ENCODE measurements around the gene GJA3. TPM values are rescaled to one million over a fixed set of nuclear protein-coding genes. Genes with fewer than 3 reads are reported as not detected.

Gene GJA3
- total and polyA plus RNA-seq, 2 donors (not counting 1 experiment from before 2014, with no cell fraction given) = 0.28 to 0.59 TPM

GRCh38 chr13:20159646-20160305, 1.1 kb downstream of the GJA3 start:
- Mint-ChIP-seq H3K9me3 (ENCODE audit: insufficient read depth) (no peaks in the 10 kb centered on the region), H3K27me3 (peaks cover 8% of the 10 kb centered on the region), H3K4me1 (peaks cover 24% of the 10 kb centered on the region), H3K4me3 (peak overlapping the region; percentile 89), H3K27ac (no peak overlapping the region)
- H3K4me3 ChIP-seq (ENCODE audit: control extremely low read depth in 1 of 5, extremely low read depth in 1 of 5, insufficient read depth in 1 of 5, low read depth in 2 of 5, low read length in 4 of 5) = peak overlapping the region in 2 of 5 experiments; percentile 56 to 63
- peaks cover 0 to 3% (median 0%) of the 10 kb centered on the region in 4 experiments for H3K27me3 ChIP-seq (replicated peaks in 1 of 4; ENCODE audit: control extremely low read depth in 1 of 4, control insufficient read depth in 3 of 4, insufficient read depth in 4 of 4, low read length in 3 of 4)
- no peaks in the 10 kb centered on the region for H4K20me1 ChIP-seq (ENCODE audit: control insufficient read depth, insufficient read depth, low read length, poor library complexity, severe bottlenecking)
- peak overlapping the region; percentile 84 for H2AFZ ChIP-seq (ENCODE audit: insufficient read depth, low read depth, low read length, poor library complexity, severe bottlenecking)
- H3K79me2 ChIP-seq (ENCODE audit: control insufficient read depth, insufficient read depth, low read length) = no peaks in the 10 kb centered on the region
- H3K4me2 ChIP-seq (replicated peaks; ENCODE audit: low read depth, low read length, poor library complexity, severe bottlenecking) = peak overlapping the region; percentile 86
- ATAC-seq (ENCODE audit: low read depth) (no peak), DNase-seq (peak; percentile 30)
- WGBS (ENCODE audit: insufficient coverage) = 32% methylated on average over 14 of the region's 18 CpGs
- no peak overlapping the region for H3K27ac ChIP-seq (ENCODE audit: low read length in 2 of 2)
- no peak overlapping the region for H3K9ac ChIP-seq (ENCODE audit: low read length)
- CTCF ChIA-PET = interaction anchor here (0.8 to 2.4 kb wide), 8 partner anchors 16 to 232 kb away, joined by 3 to 8 read pairs (median 4); no protein-coding TSS in a partner anchor
- intact Hi-C loops (cut with micrococcal nuclease) = loop anchor here (5.0 kb wide), 2 partner anchors 297 to 377 kb away; partner anchors contain the start of genes PSPC1 and ZMYM5
- peaks cover 0 to 4% (median 4%) of the 10 kb centered on the region in 3 donors for H3K9me3 ChIP-seq (ENCODE audit: control extremely low read depth in 1 of 3, control insufficient read depth in 2 of 3, insufficient read depth in 1 of 3, low read length in 2 of 3)
- no peaks in the 10 kb centered on the region for H3K36me3 ChIP-seq (replicated peaks in 1 of 2; ENCODE audit: control extremely low read depth in 1 of 2, control insufficient read depth in 1 of 2, extremely low read depth in 1 of 2, insufficient read depth in 2 of 2, low read length in 1 of 2)
- POLR2A ChIA-PET = no interaction called here
- TF ChIP-seq EZH2 (IDR thresholded peaks at IDR 0.05; ENCODE audit: borderline replicate concordance, insufficient read depth, low read depth, low read length, poor library complexity, severe bottlenecking) (no peak), CTCF (IDR thresholded peaks at IDR 0.05) (no peak)
- peaks cover 15 to 20% of the 10 kb centered on the region in 2 donors for H3K4me1 ChIP-seq (ENCODE audit: control insufficient read depth in 2 of 2, insufficient read depth in 2 of 2, low read length in 2 of 2)

- H3K4me2 ChIP-seq (replicated peaks; ENCODE audit: low read depth, low read length, poor library complexity, severe bottlenecking) = no peak overlapping the region
- Mint-ChIP-seq H3K27ac (no peak overlapping the region), H3K4me3 (no peak overlapping the region), H3K4me1 (peaks cover 16% of the 10 kb centered on the region), H3K9me3 (ENCODE audit: insufficient read depth) (no peaks in the 10 kb centered on the region), H3K27me3 (peaks cover 6% of the 10 kb centered on the region)
- POLR2A ChIA-PET = no interaction called here
- DNase-seq (no peak), ATAC-seq (ENCODE audit: low read depth) (no peak)
- no peaks in the 10 kb centered on the region for H3K36me3 ChIP-seq (replicated peaks in 1 of 2; ENCODE audit: control extremely low read depth in 1 of 2, control insufficient read depth in 1 of 2, extremely low read depth in 1 of 2, insufficient read depth in 2 of 2, low read length in 1 of 2)
- H3K4me3 ChIP-seq (ENCODE audit: control extremely low read depth in 1 of 5, extremely low read depth in 1 of 5, insufficient read depth in 1 of 5, low read depth in 2 of 5, low read length in 4 of 5) = no peak overlapping the region
- peaks cover 0 to 3% (median 0%) of the 10 kb centered on the region in 4 experiments for H3K27me3 ChIP-seq (replicated peaks in 1 of 4; ENCODE audit: control extremely low read depth in 1 of 4, control insufficient read depth in 3 of 4, insufficient read depth in 4 of 4, low read length in 3 of 4)
- CTCF ChIA-PET = interaction anchor here (0.7 to 1.0 kb wide), 2 partner anchors 20 to 1375 kb away, joined by 4 to 6 read pairs; no protein-coding TSS in a partner anchor
- no peaks in the 10 kb centered on the region for H4K20me1 ChIP-seq (ENCODE audit: control insufficient read depth, insufficient read depth, low read length, poor library complexity, severe bottlenecking)
- peaks cover 14 to 15% of the 10 kb centered on the region in 2 donors for H3K4me1 ChIP-seq (ENCODE audit: control insufficient read depth in 2 of 2, insufficient read depth in 2 of 2, low read length in 2 of 2)
- no peak overlapping the region for H2AFZ ChIP-seq (ENCODE audit: insufficient read depth, low read depth, low read length, poor library complexity, severe bottlenecking)
- WGBS (ENCODE audit: insufficient coverage) = 100% methylated on average over 1 of the region's 3 CpGs
- intact Hi-C loops (cut with micrococcal nuclease) = no loop called here
- no peak overlapping the region for H3K27ac ChIP-seq (ENCODE audit: low read length in 2 of 2)
- H3K9me3 ChIP-seq (ENCODE audit: control extremely low read depth in 1 of 3, control insufficient read depth in 2 of 3, insufficient read depth in 1 of 3, low read length in 2 of 3) = peaks cover 0 to 4% (median 4%) of the 10 kb centered on the region in 3 donors
- no peak overlapping the region for H3K9ac ChIP-seq (ENCODE audit: low read length)
- no peak for TF ChIP-seq EZH2 (IDR thresholded peaks at IDR 0.05; ENCODE audit: borderline replicate concordance, insufficient read depth, low read depth, low read length, poor library complexity, severe bottlenecking)
- no peak for TF ChIP-seq CTCF (IDR thresholded peaks at IDR 0.05)
- no peaks in the 10 kb centered on the region for H3K79me2 ChIP-seq (ENCODE audit: control insufficient read depth, insufficient read depth, low read length)
Observed at GRCh38 chr13:20157151-20157796, 3.6 kb downstream of the GJA3 start.
